NCI-H345 treated with DMSO at 0.1 percent for 48 hours (cell line): ENCODE results near the gene KHDC3L.
A peak's percentile ranks its signal among the peaks of the same experiment; 100 is the strongest.
"Not testable (repeated sequence)": the region's sequence is repeated elsewhere in the genome, so short reads cannot be mapped to it uniquely, and the experiment has no call there.

Experiments used
- DNase-seq: peaks from one replicate; lab custom pipeline; 2025; ENCODE audit not compliant: unreplicated experiment; lab: John Stamatoyannopoulos, UW

Gene KHDC3L

DNA sequence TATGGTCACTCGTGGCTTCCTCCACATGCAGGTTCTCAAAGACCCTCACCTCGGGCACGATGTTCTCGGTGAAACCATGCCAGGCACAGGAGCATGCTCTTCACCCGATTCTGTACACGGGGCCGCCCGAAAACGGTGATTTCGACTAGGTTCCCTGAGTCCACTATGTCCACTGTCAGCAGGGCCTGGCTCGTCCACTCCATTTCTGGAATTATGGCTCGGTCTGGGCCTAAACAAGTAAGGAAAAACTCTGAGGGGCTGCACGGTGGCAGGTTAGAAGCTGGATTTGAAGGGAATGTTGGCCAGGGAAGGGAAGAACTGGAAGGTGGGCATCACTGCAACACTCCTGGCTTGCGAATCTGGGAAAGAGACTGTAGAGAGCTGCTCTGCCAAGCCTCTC, 6.7 kb downstream of the KHDC3L start:
- no peak for DNase-seq

DNA sequence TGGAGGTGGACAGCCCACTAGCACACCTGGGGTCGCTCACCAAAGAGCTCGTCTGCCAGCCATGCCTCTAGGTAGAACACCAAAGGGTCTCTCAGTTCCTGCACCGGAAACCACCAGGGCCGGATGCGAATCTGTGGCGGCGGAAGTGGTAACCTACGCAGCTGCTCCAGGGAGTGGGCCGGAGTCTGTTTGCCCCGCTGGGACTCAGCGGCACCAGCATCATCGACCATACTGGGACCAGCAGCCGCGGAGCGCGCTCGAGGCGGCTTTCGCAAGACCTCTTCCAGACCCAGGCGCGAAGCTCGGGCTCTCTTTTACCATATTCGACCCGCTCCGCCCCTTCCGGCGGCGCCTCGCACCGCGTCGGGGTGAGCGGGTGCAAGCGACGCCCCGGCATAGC, 7.1 kb downstream of the KHDC3L start, which contains the start of gene OOEP:
Gene OOEP (minus strand): TSS at position 335 of the 400 bp plus-strand sequence. CDS start 105 bp downstream, at position 230.
- DNase-seq, result no peak

- no peak for DNase-seq
Measured at GRCh38 chr6:73371984-73372383, 9.5 kb downstream of the KHDC3L start.

GRCh38 chr6:73372516-73372915, 10.1 kb downstream of the KHDC3L start:
- no peak for DNase-seq

- DNase-seq, result no peak
Measured at GRCh38 chr6:73375216-73375615, 12.8 kb downstream of the KHDC3L start.

- no peak for DNase-seq
Measured at GRCh38 chr6:73377225-73377624, 14.8 kb downstream of the KHDC3L start.

- DNase-seq, result not testable (repeated sequence)
Measured at GRCh38 chr6:73381531-73381930, 19.1 kb downstream of the KHDC3L start.

GRCh38 chr6:73382462-73383113, 20.1 kb downstream of the KHDC3L start:
- no peak for DNase-seq

DNA sequence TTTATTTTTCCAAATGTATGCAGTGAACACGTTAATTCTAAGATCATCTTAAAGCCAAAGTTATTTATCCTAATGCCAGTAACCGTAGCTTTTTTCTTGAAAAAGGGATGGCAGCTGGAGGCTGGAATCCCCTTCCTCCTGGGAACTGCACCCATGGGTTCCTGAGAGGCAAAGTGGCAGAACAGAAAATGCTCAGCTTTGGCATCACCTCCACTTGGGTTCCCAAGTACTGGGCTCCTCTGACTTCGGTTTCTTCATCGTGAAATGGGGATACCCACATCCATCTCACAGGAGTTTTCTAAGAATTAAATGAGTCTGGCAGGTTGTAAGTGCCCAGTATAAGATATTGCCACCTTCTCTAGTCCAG, 26.0 kb downstream of the KHDC3L start:
- no peak for DNase-seq

- peak; percentile 19 for DNase-seq
Measured at GRCh38 chr6:73388800-73389512, 26.5 kb downstream of the KHDC3L start.

GRCh38 chr6:73389854-73390253, 27.4 kb downstream of the KHDC3L start:
- no peak for DNase-seq

DNA sequence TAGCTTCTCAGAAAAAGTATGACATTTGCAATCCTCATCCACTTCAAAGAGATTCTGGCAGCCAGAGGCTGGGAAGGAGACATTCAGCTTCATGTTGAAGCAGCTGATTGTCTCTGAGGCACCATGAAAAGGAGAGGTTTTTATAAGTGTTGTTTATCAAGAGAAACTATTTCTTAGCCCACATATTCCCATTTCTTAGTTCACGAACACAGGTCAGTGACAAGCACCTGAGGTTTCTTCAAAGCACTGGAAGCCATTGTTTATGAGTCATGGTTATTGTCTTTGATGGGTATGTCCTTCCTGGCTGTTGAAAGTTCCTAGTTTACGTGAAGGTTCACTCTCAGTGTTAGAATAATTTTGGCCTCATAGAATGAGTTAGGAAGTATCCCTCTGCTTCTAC, 29.2 kb downstream of the KHDC3L start:
- no peak for DNase-seq

GRCh38 chr6:73392188-73392587, 29.7 kb downstream of the KHDC3L start:
- not testable (repeated sequence) for DNase-seq

DNA sequence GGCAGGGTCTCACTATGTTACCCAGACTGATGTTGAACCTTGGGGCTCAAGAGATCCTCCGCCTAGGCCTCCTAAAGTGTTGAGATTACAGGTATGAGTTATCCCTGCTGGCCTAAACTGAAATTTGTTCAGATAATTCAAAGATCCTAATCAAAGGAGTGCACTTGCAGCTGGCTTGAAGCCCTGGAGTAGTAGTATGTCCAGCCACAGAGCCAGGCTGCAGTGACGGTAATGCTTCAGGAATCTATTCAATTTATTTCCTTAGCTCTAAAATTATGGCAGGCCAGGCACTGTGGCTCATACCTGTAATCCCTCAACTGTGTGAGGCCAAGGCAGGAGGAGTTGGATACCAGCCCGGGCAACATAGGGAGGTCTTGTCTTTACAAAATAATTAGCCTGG, 30.8 kb downstream of the KHDC3L start:
- DNase-seq, result no peak

DNA sequence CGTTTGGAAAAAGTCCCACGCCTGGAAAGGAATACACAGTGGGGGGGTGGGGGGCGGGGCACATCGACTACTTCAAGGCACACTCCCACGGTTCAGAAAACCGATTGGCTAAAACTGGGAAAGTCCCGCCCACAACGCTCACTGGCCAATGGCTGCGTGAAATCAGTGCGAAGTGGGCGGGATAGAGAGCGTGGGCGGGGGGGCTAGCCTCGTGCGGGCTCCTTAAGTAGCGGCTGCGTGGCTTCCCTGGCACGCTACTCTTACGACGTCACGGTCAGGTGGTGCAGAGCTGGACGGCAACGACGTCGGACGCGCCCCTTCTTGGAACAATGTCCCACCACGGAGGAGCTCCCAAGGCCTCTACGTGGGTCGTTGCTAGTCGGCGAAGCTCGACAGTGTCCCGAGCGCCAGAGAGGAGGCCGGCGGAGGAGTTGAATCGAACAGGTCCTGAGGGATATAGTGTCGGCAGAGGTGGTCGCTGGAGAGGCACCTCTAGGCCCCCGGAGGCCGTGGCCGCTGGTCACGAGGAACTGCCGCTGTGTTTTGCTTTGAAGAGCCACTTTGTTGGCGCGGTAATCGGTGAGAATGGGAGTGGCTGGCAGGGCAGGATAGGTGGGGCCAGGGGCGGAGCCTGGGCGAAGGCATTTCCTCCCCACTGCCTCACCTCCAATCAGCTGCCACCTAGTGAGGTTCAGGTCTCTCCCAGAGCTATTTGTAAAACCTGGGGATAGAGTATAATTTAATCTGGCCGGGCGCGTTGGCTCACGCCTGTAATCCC, 32.3 kb downstream of the KHDC3L start, which contains the start of gene DDX43:
Gene DDX43 (plus strand): TSS at position 252 of the 778 bp plus-strand sequence. CDS start 78 bp downstream, at position 330.
- DNase-seq, result no peak

GRCh38 chr6:73395875-73396274, 33.4 kb downstream of the KHDC3L start:
- DNase-seq, result no peak

DNA sequence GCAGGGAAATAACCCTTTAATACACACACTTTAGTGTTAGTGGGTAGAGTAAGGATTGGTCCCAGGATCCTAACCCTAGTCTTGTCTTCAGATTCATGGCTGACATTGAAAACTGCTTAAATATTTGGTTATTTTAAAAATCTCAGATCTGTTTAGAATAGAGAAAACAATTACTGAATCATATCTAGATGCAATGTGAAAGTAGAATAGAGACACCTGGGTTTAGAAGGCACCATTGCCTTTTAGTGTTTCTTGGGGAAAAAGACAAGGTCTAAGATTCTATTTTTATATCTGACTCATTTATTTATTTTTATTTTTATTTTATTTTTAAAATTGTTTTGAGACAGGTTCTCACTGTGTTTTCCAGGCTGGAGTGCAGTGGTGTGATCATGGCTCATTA, 38.2 kb downstream of the KHDC3L start:
- DNase-seq, result no peak

DNA sequence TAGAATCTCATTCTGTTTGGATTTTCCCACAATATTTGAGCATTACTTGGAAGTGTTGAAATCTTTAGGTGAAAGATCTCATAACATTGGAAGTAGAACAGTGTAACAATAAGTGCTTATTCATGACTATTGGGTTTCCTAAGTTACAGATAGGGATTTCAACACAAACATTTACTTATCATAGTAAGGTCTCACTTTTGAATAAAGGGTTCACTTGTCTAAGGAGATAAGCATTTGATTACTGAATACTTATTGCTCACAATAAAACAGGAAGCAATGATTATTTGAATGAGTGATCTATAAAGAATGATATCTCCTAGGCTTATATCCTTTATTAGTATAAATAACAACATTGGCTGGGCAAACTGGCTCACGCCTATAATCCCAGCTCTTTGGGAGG, 46.9 kb downstream of the KHDC3L start:
- DNase-seq, result no peak

GRCh38 chr6:73413102-73413501, 50.6 kb downstream of the KHDC3L start:
- DNase-seq, result no peak
